H9 (cell line): Measurements from ENCODE around the gene ANTXRL. TPM values are rescaled to one million over a fixed set of nuclear protein-coding genes. Genes with fewer than 3 reads are reported as not detected.

Experiments
- DNase-seq: peaks from one replicate; pipeline ENCODE4 v3.0.0-alpha.2; 2017
- H2AFZ ChIP-seq: one replicate; pipeline ENCODE4 v1.6.1; 2013; ENCODE audit warnings: mild to moderate bottlenecking, low read length, control low read depth, moderate library complexity
- H2AK5ac ChIP-seq: 2 replicates; pipeline ENCODE4 v1.6.1; 2013; ENCODE audit warnings: low read length, control low read depth, mixed read lengths; ENCODE audit not compliant: insufficient read length
- H2BK120ac ChIP-seq: one replicate; pipeline ENCODE4 v1.6.1; 2013; ENCODE audit warnings: low read depth, mild to moderate bottlenecking, low read length, control low read depth, inconsistent platforms; ENCODE audit not compliant: poor library complexity, severe bottlenecking
- H2BK12ac ChIP-seq: 2 replicates; pipeline ENCODE4 v1.6.1; 2013; ENCODE audit warnings: low read length, control low read depth, mixed read lengths, low read depth; ENCODE audit not compliant: insufficient read length
- H2BK15ac ChIP-seq: 2 replicates; pipeline ENCODE4 v1.6.1; 2013; ENCODE audit warnings: low read depth, low read length, control low read depth
- H2BK20ac ChIP-seq: one replicate; pipeline ENCODE4 v1.6.1; 2013; ENCODE audit warnings: low read depth, mild to moderate bottlenecking, low read length, control low read depth, inconsistent platforms; ENCODE audit not compliant: poor library complexity, severe bottlenecking
- H2BK5ac ChIP-seq: 2 replicates; pipeline ENCODE4 v1.6.1; 2013; ENCODE audit warnings: low read length, control low read depth, mixed read lengths; ENCODE audit not compliant: insufficient read length
- H3K14ac ChIP-seq: 2 replicates; pipeline ENCODE4 v1.6.1; 2013; ENCODE audit warnings: low read length, control low read depth; ENCODE audit not compliant: insufficient read depth
- H3K18ac ChIP-seq: 2 replicates; pipeline ENCODE4 v1.6.1; 2013; ENCODE audit warnings: low read depth, mild to moderate bottlenecking, mixed read lengths, low read length, control low read depth; ENCODE audit not compliant: insufficient read length
- H3K23ac ChIP-seq: 2 replicates; pipeline ENCODE4 v1.6.1; 2013; ENCODE audit warnings: low read length, control low read depth, mixed read lengths, low read depth; ENCODE audit not compliant: insufficient read length
- H3K23me2 ChIP-seq: 2 replicates; pipeline ENCODE4 v1.6.1; 2013; ENCODE audit warnings: low read depth, mild to moderate bottlenecking, mixed read lengths, low read length, control low read depth; ENCODE audit not compliant: insufficient read length, poor library complexity, severe bottlenecking
- H3K27ac ChIP-seq: 2 replicates; pipeline ENCODE4 v1.5.1; 2013; ENCODE audit warnings: low read length, control low read depth, mixed read lengths, low read depth; ENCODE audit not compliant: insufficient read length
- H3K27me3 ChIP-seq: 2 replicates; pipeline ENCODE4 v1.6.1; 2013; ENCODE audit warnings: low read length, control low read depth, inconsistent platforms; ENCODE audit not compliant: insufficient read depth
- H3K4ac ChIP-seq: 2 replicates; pipeline ENCODE4 v1.6.1; 2013; ENCODE audit warnings: low read depth, mild to moderate bottlenecking, control low read depth, inconsistent platforms, low read length, moderate library complexity
- H3K4me1 ChIP-seq: 2 replicates; pipeline ENCODE4 v1.6.1; 2013; ENCODE audit warnings: low read length, control low read depth, inconsistent platforms; ENCODE audit not compliant: insufficient read depth
- H3K4me2 ChIP-seq: 2 replicates; pipeline ENCODE4 v1.6.1; 2013; ENCODE audit warnings: low read length, control low read depth, mixed read lengths; ENCODE audit not compliant: insufficient read length, insufficient read depth
- H3K56ac ChIP-seq: 2 replicates; pipeline ENCODE4 v1.6.1; 2013; ENCODE audit warnings: low read depth, mild to moderate bottlenecking, mixed read lengths, low read length, control low read depth; ENCODE audit not compliant: insufficient read length
- H3K79me1 ChIP-seq: 2 replicates; pipeline ENCODE4 v1.6.1; 2013; ENCODE audit warnings: low read depth, mild to moderate bottlenecking, moderate library complexity, low read length, control low read depth, inconsistent platforms; ENCODE audit not compliant: insufficient read depth, poor library complexity, severe bottlenecking
- H3K79me2 ChIP-seq: 2 replicates; pipeline ENCODE4 v1.6.1; 2013; ENCODE audit warnings: low read length, control low read depth, inconsistent platforms; ENCODE audit not compliant: insufficient read depth
- H3K9ac ChIP-seq: 2 replicates; pipeline ENCODE4 v1.6.1; 2013; ENCODE audit warnings: low read length, control low read depth, mixed read lengths; ENCODE audit not compliant: insufficient read length; ENCODE audit errors: extremely low read depth
- H3K9me3 ChIP-seq: one replicate; pipeline ENCODE4 v1.6.1; 2013; ENCODE audit warnings: low read depth, low read length, inconsistent platforms; ENCODE audit not compliant: control insufficient read depth
- H3T11ph ChIP-seq: one replicate; pipeline ENCODE4 v1.6.1; 2013; ENCODE audit warnings: mild to moderate bottlenecking, low read length, control low read depth, inconsistent platforms
- H4K20me1 ChIP-seq: one replicate; pipeline ENCODE4 v1.6.1; 2013; ENCODE audit not compliant: control insufficient read depth, insufficient read length, insufficient read depth
- H4K5ac ChIP-seq: 2 replicates; pipeline ENCODE4 v1.6.1; 2013; ENCODE audit warnings: low read depth, mild to moderate bottlenecking, mixed read lengths, low read length, control low read depth; ENCODE audit not compliant: insufficient read length
- H4K8ac ChIP-seq: replicated peaks from 2 replicates; pipeline ENCODE4 v1.6.1; 2013; ENCODE audit warnings: low read length, control low read depth, mixed read lengths, low read depth; ENCODE audit not compliant: insufficient read length
- H4K91ac ChIP-seq: 2 replicates; pipeline ENCODE4 v1.6.1; 2013; ENCODE audit warnings: low read depth, mild to moderate bottlenecking, moderate library complexity, mixed read lengths, low read length, control low read depth; ENCODE audit not compliant: insufficient read length
- H3K27ac Mint-ChIP-seq, 3 experiments: 2 replicates in 2 of 3; 3 replicates in 1 of 3; pipeline ENCODE4 v1.8.0; 2020 to 2021; ENCODE audit warnings: mixed read lengths in 3 of 3, mild to moderate bottlenecking in 1 of 3, moderate library complexity in 1 of 3
- H3K27me3 Mint-ChIP-seq: 2 replicates; pipeline ENCODE4 v1.8.0; 2021; ENCODE audit warnings: low read depth, mild to moderate bottlenecking, moderate library complexity, mixed read lengths
- H3K36me3 Mint-ChIP-seq, 3 experiments: 2 replicates in 2 of 3; 3 replicates in 1 of 3; pipeline ENCODE4 v1.8.0; 2020 to 2021; ENCODE audit warnings: low read depth in 3 of 3, mixed read lengths in 3 of 3; ENCODE audit not compliant: insufficient read depth in 1 of 3
- H3K4me1 Mint-ChIP-seq, 2 experiments: 2 replicates each; pipeline ENCODE4 v1.8.0; 2020; ENCODE audit warnings: mixed read lengths in 2 of 2
- H3K4me3 Mint-ChIP-seq, 2 experiments: 2 replicates in 1 of 2; 3 replicates in 1 of 2; pipeline ENCODE4 v1.8.0; 2020 to 2021; ENCODE audit warnings: mild to moderate bottlenecking in 2 of 2, mixed read lengths in 2 of 2, moderate library complexity in 1 of 2
- H3K9me3 Mint-ChIP-seq, 2 experiments: 2 replicates in 1 of 2; 3 replicates in 1 of 2; pipeline ENCODE4 v1.8.0; 2020; ENCODE audit warnings: mild to moderate bottlenecking in 2 of 2, mixed read lengths in 2 of 2, moderate library complexity in 1 of 2
- CTCF ChIP-seq: fragments of 200-600 bp; sonication (generic); conservative IDR thresholded peaks from 3 replicates; pipeline ENCODE4 v1.8.0; 2021; ENCODE audit warnings: antibody characterized with exemption, mild to moderate bottlenecking
- WGBS: extraction: QIAGEN DNeasy Blood & Tissue Kit; methylation state at CpG from one replicate; pipeline ENCODE4 v1.1.7; 2013; ENCODE audit warnings: missing lambda C conversion rate, low lambda C conversion rate, mixed read lengths; ENCODE audit not compliant: insufficient read length; ENCODE audit errors: extremely low coverage; 5-methylcytosine and 5-hydroxymethylcytosine counted together
- total RNA-seq: library from RNA; stranded (reverse); gene quantifications from 2 replicates; pipeline ENCODE4 v1.2.1, GENCODE V29; 2021

Gene ANTXRL
- total RNA-seq, 1 experiment from 2014 or later, result not detected

- no peak overlapping the region for H4K5ac ChIP-seq
- Mint-ChIP-seq H3K27me3 (peaks cover 63% of the 10 kb centered on the region), H3K27ac (no peak overlapping the region), H3K4me3 (peak overlapping the region; percentile 72 to 87), H3K4me1 (peaks cover 25 to 29% of the 10 kb centered on the region in 2 experiments), H3K36me3 (no peaks in the 10 kb centered on the region), H3K9me3 (no peaks in the 10 kb centered on the region)
- peak overlapping the region; percentile 45; the same call in 1 of the 2 replicates for H3K14ac ChIP-seq
- no peak overlapping the region for H2AFZ ChIP-seq
- H3K4me2 ChIP-seq, result peak overlapping the region; percentile 75
- no peak overlapping the region for H2BK12ac ChIP-seq
- no peak overlapping the region for H2BK15ac ChIP-seq
- no peaks in the 10 kb centered on the region for H3K4me1 ChIP-seq
- no peak for TF ChIP-seq CTCF
- no peak overlapping the region for H3T11ph ChIP-seq
- peaks cover 2% of the 10 kb centered on the region for H3K23me2 ChIP-seq
- no peak overlapping the region for H4K8ac ChIP-seq
- H3K23ac ChIP-seq, result no peak overlapping the region
- peak overlapping the region; percentile 7 for H3K9ac ChIP-seq
- H3K4ac ChIP-seq, result no peak overlapping the region
- no peak overlapping the region for H3K56ac ChIP-seq
- H3K18ac ChIP-seq, result no peak overlapping the region
- no peak overlapping the region for H3K27ac ChIP-seq
- no peak overlapping the region for H2BK120ac ChIP-seq
- H3K79me1 ChIP-seq, result no peaks in the 10 kb centered on the region
- H3K9me3 ChIP-seq, result no peaks in the 10 kb centered on the region
- no peak overlapping the region for H2AK5ac ChIP-seq
- peak; percentile 84 for DNase-seq
- no peak overlapping the region for H4K91ac ChIP-seq
- no CpG with 5 or more reads among the region's 82 CpGs for WGBS
- no peak overlapping the region for H2BK5ac ChIP-seq
- H3K27me3 ChIP-seq, result peaks cover 11% of the 10 kb centered on the region; the same call in 1 of the 2 replicates
- H2BK20ac ChIP-seq, result no peak overlapping the region
- no peaks in the 10 kb centered on the region for H3K79me2 ChIP-seq
- no peaks in the 10 kb centered on the region for H4K20me1 ChIP-seq
These were observed 2.2 kb upstream of the ANTXRL start for GRCh38 chr10:46284286-46285229.
